Panc1 (cell line): ENCODE measurements around the gene LIPA. TPM values are rescaled to one million over a fixed set of nuclear protein-coding genes. Genes with fewer than 3 reads are reported as not detected.
A peak's percentile ranks its signal among the peaks of the same experiment; 100 is the strongest.

Experiments
- ATAC-seq: fragments of 200-7000 bp; cut with Tn5 transposase; 2 replicates; pipeline ENCODE4 v1.9.1; 2020; ENCODE audit warnings: mild to moderate bottlenecking, moderate library complexity
- BruUV-seq: library from RNA; stranded (reverse); fragments of 400-500 nt; replicated peaks from 2 replicates; lab custom pipeline; 2021; lab: Mats Ljungman, UMichigan
- CTCF ChIA-PET: fragments of 300-600 bp; sonication (Branson Sonifier 250); formaldehyde crosslinking; loops from one replicate; lab custom pipeline; 2022; ENCODE audit warnings: antibody characterized with exemption; lab: Charles Lee
- POLR2A ChIA-PET: fragments of 300-600 bp; sonication (Branson Sonifier 250); formaldehyde crosslinking; loops from one replicate; lab custom pipeline; 2022; ENCODE audit warnings: antibody characterized with exemption; lab: Charles Lee
- DNase-seq: peaks from one replicate; pipeline ENCODE4 v3.0.0-alpha.2; 2010; ENCODE audit warnings: low read depth, low spot score
- H3K27ac ChIP-seq: 2 replicates; pipeline ENCODE4 v1.5.1; 2011; ENCODE audit warnings: mild to moderate bottlenecking, low read length, inconsistent platforms
- H3K27me3 ChIP-seq: fragments of 200-500 bp; sonication (Bioruptor generic); 2 replicates; pipeline ENCODE4 v1.6.0; 2014; ENCODE audit warnings: low read length, inconsistent platforms; ENCODE audit not compliant: control insufficient read depth, insufficient read depth
- H3K36me3 ChIP-seq: fragments of 200-500 bp; sonication (Bioruptor generic); 2 replicates; pipeline ENCODE4 v1.5.1; 2014; ENCODE audit warnings: inconsistent platforms, mild to moderate bottlenecking, low read length, moderate library complexity; ENCODE audit not compliant: control insufficient read depth, insufficient read depth
- H3K4me1 ChIP-seq: 2 replicates; pipeline ENCODE4 v1.5.1; 2011; ENCODE audit warnings: inconsistent platforms, mild to moderate bottlenecking, low read length, moderate library complexity; ENCODE audit not compliant: control insufficient read depth, insufficient read depth
- H3K4me3 ChIP-seq, 2 experiments: 2 replicates each; pipeline ENCODE4 v1.5.1; 2011 to 2012; ENCODE audit warnings: low read depth in 2 of 2, low read length in 2 of 2, mild to moderate bottlenecking in 2 of 2, inconsistent platforms in 1 of 2, moderate library complexity in 1 of 2
- H3K9me3 ChIP-seq: fragments of 200-500 bp; sonication (Bioruptor generic); 2 replicates; pipeline ENCODE4 v1.5.1; 2014; ENCODE audit warnings: low read depth, mild to moderate bottlenecking, inconsistent platforms, low read length, moderate library complexity; ENCODE audit not compliant: control insufficient read depth, insufficient read depth
- POLR2AphosphoS5 ChIP-seq: IDR thresholded peaks from 2 replicates; pipeline ENCODE4 v1.6.1; 2012; ENCODE audit warnings: mild to moderate bottlenecking, low read depth, low read length, moderate library complexity
- REST ChIP-seq, 2 experiments: IDR thresholded peaks; 2 replicates each; pipeline ENCODE4 v1.6.1; 2011 to 2012; ENCODE audit warnings: low read depth in 2 of 2, control low read depth in 1 of 2, low read length in 1 of 2, mild to moderate bottlenecking in 1 of 2, moderate library complexity in 1 of 2; ENCODE audit not compliant: insufficient read depth in 1 of 2
- SIN3A ChIP-seq: IDR thresholded peaks from 2 replicates; pipeline ENCODE4 v1.6.1; 2012; ENCODE audit warnings: low read depth, mild to moderate bottlenecking, low read length, moderate library complexity, borderline replicate concordance; ENCODE audit not compliant: insufficient read depth
- TCF7L2 ChIP-seq: IDR thresholded peaks from 2 replicates; pipeline ENCODE4 v1.6.1; 2011; ENCODE audit warnings: mild to moderate bottlenecking, low read depth, low read length, inconsistent platforms
- in situ Hi-C: cut with HindIII; loops from 2 replicates; pipeline ENCODE4 v1.10.0; 2016; ENCODE audit warnings: low sequenced_read_pairs, low pct_unique_long_range_greater_than_20kb
- intact Hi-C: fragments of 100-400 bp; cut with micrococcal nuclease; formaldehyde crosslinking; loops from one replicate; pipeline ENCODE4 v1.10.0; 2022; ENCODE audit not compliant: unreplicated experiment
- total RNA-seq: library from RNA; stranded (reverse); gene quantifications from one replicate; pipeline ENCODE4 v1.2.1, GENCODE V29; 2021; ENCODE audit not compliant: unreplicated experiment
- TF ChIP-seq, protein P1 (sequence below): fragments of 450-650 bp; IDR thresholded peaks from 2 replicates; pipeline ENCODE4 v1.5.1; 2017; ENCODE audit warnings: mild to moderate bottlenecking

Gene LIPA
- total RNA-seq, 1 experiment from 2014 or later: 172 TPM

- in situ Hi-C loops (loop anchor here (25.0 kb wide), 1 partner anchor 205 kb away; no protein-coding TSS in a partner anchor), intact Hi-C loops (loop anchor here (5.0 to 10.0 kb wide), 2 partner anchors 345 to 383 kb away; no protein-coding TSS in a partner anchor)
- BruUV-seq: no TSS peak
- Histone ChIP-seq H3K9me3 (no peaks in the 10 kb centered on the region), H3K27me3 (no peaks in the 10 kb centered on the region), H3K36me3 (peaks cover 5% of the 10 kb centered on the region; the same call in 1 of the 2 replicates), H3K27ac (no peak overlapping the region), H3K4me3 (no peak overlapping the region), H3K4me1 (peaks cover 2% of the 10 kb centered on the region; the same call in 1 of the 2 replicates)
- ATAC-seq (0 out of 2 replicates have a peak, but pooled peaks have one; percentile 61), DNase-seq (peak; percentile 32)
- ChIA-PET POLR2A (no interaction called here), CTCF (interaction anchor here (0.8 to 1.2 kb wide), 3 partner anchors 34 to 221 kb away, joined by 3 read pairs; partner anchors contain the start of gene LIPA)
- no peak for TF ChIP-seq TCF7L2
- TF ChIP-seq, protein P1, sequence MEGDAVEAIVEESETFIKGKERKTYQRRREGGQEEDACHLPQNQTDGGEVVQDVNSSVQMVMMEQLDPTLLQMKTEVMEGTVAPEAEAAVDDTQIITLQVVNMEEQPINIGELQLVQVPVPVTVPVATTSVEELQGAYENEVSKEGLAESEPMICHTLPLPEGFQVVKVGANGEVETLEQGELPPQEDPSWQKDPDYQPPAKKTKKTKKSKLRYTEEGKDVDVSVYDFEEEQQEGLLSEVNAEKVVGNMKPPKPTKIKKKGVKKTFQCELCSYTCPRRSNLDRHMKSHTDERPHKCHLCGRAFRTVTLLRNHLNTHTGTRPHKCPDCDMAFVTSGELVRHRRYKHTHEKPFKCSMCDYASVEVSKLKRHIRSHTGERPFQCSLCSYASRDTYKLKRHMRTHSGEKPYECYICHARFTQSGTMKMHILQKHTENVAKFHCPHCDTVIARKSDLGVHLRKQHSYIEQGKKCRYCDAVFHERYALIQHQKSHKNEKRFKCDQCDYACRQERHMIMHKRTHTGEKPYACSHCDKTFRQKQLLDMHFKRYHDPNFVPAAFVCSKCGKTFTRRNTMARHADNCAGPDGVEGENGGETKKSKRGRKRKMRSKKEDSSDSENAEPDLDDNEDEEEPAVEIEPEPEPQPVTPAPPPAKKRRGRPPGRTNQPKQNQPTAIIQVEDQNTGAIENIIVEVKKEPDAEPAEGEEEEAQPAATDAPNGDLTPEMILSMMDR: peak; percentile 71; the same call in 1 of the 2 replicates
Measured at GRCh38 chr10:89217057-89217990, 34.3 kb downstream of the LIPA start.

DNA sequence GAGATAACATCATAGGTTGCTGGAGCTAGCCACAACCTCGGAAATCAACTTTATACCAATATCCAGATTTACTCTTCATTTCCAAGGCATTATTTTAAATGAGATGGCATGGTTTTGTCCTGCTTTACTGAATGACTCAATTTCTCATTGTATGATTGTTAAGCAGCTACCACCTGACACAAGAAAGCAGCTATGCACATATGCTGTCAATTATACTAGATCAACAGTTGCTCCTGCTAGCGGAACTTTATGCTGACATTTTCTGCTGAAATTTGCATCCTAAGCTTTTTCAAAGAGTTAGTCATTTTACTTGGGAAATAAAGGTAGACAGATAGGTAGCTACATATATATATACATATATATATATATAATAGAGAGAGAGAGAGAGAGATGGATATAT is 35.5 kb downstream of the LIPA start:
- Histone ChIP-seq H3K9me3 (no peaks in the 10 kb centered on the region), H3K27ac (no peak overlapping the region), H3K4me3 (no peak overlapping the region), H3K4me1 (peaks cover 2% of the 10 kb centered on the region; the same call in 1 of the 2 replicates), H3K27me3 (no peaks in the 10 kb centered on the region), H3K36me3 (peaks cover 5% of the 10 kb centered on the region; the same call in 1 of the 2 replicates)
- ATAC-seq (no peak), DNase-seq (no peak)
- in situ Hi-C loops (loop anchor here (25.0 kb wide), 1 partner anchor 204 kb away; no protein-coding TSS in a partner anchor), intact Hi-C loops (loop anchor here (5.0 to 10.0 kb wide), 2 partner anchors 346 to 381 kb away; no protein-coding TSS in a partner anchor)
- no peak for TF ChIP-seq REST (IDR thresholded peaks at IDR 0.05; ENCODE audit: insufficient read depth in 1 of 2, low read depth in 2 of 2, low read length in 1 of 2)
- TF ChIP-seq, protein P1: no peak
- TF ChIP-seq POLR2AphosphoS5: no peak
- TF ChIP-seq SIN3A: no peak
- TF ChIP-seq TCF7L2: no peak
- CTCF ChIA-PET: interaction anchor here (0.6 kb wide), 1 partner anchor 33 kb away, joined by 3 read pairs; no protein-coding TSS in a partner anchor
- no TSS peak for BruUV-seq
- POLR2A ChIA-PET: no interaction called here
